ENCODE data around the gene CA10. TPM values are rescaled to one million over a fixed set of nuclear protein-coding genes. Genes with fewer than 3 reads are reported as not detected.

The CA10 gene
- total and polyA plus RNA-seq, 4 donors, result 30.0 to 130 (median 99.2) TPM

- H3K9me3 ChIP-seq (ENCODE audit: control insufficient read depth, insufficient read depth, low read length), result no peaks in the 10 kb centered on the region
- 20% methylated on average over 2 of the region's 6 CpGs for WGBS (ENCODE audit: insufficient coverage)
- H3K27ac ChIP-seq (ENCODE audit: low read depth, low read length), result no peak overlapping the region
- H3K4me3 ChIP-seq (ENCODE audit: low read depth, low read length), result no peak overlapping the region
- H3K27me3 ChIP-seq (ENCODE audit: control insufficient read depth, insufficient read depth, low read length), result no peaks in the 10 kb centered on the region
- H3K36me3 ChIP-seq (ENCODE audit: control insufficient read depth, insufficient read depth, low read length), result no peaks in the 10 kb centered on the region
- DNase-seq (ENCODE audit: low read depth in 4 of 6, low spot score in 6 of 6), result peak in 2 of 6 donors; percentile 24 to 38
- H3K4me1 ChIP-seq (ENCODE audit: control insufficient read depth, insufficient read depth, low read length), result peaks cover 5% of the 10 kb centered on the region
Measured at GRCh38 chr17:51595826-51596398, 562.6 kb downstream of the CA10 start.

DNA sequence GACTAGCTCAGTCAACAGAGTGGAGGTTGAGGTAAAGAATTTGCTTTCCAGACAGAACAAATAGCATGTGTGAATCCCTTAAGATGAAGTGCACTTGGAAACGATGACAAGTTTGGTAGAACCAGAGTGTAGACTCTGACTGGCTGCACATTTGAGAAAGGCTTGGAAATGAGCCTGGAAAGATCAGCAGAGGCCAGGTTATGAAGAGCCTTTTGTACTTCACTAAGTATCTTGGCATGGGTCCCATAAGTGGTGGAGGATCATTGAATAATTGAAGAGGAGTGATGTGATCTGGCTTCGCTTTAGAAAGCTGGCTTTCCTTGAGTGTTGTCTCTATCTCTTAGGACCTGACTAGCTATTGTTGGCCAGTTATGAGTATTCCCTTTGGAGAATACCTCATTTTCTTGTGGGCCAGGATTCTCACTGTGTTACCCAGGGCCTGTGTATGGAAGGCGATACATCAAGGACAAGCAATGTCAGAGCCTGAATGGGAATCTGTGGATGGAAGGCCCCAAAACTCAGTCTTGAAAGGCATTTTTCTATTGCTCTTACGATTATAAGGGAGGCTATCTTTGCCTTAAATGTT, 568.4 kb downstream of the CA10 start:
- Histone ChIP-seq H3K36me3 (ENCODE audit: control insufficient read depth, insufficient read depth, low read length) (no peaks in the 10 kb centered on the region), H3K27ac (ENCODE audit: low read depth, low read length) (no peak overlapping the region), H3K27me3 (ENCODE audit: control insufficient read depth, insufficient read depth, low read length) (no peaks in the 10 kb centered on the region), H3K4me1 (ENCODE audit: control insufficient read depth, insufficient read depth, low read length) (peaks cover under 1% of the 10 kb centered on the region), H3K9me3 (ENCODE audit: control insufficient read depth, insufficient read depth, low read length) (peaks cover 7% of the 10 kb centered on the region), H3K4me3 (ENCODE audit: low read depth, low read length) (no peak overlapping the region)
- 51% methylated on average over 3 of the region's 4 CpGs for WGBS (ENCODE audit: insufficient coverage)
- peak in 4 of 6 donors; percentile 15 to 74 (median 46) for DNase-seq (ENCODE audit: low read depth in 4 of 6, low spot score in 6 of 6)

GRCh38 chr17:51588063-51588462, 570.5 kb downstream of the CA10 start:
- H3K4me1 ChIP-seq (ENCODE audit: control insufficient read depth, insufficient read depth, low read length), result no peaks in the 10 kb centered on the region
- H3K9me3 ChIP-seq (ENCODE audit: control insufficient read depth, insufficient read depth, low read length), result peaks cover 7% of the 10 kb centered on the region
- no peak overlapping the region for H3K4me3 ChIP-seq (ENCODE audit: low read depth, low read length)
- no peak overlapping the region for H3K27ac ChIP-seq (ENCODE audit: low read depth, low read length)
- no peaks in the 10 kb centered on the region for H3K27me3 ChIP-seq (ENCODE audit: control insufficient read depth, insufficient read depth, low read length)
- 67% methylated on average over 1 of the region's 2 CpGs for WGBS (ENCODE audit: insufficient coverage)
- H3K36me3 ChIP-seq (ENCODE audit: control insufficient read depth, insufficient read depth, low read length), result no peaks in the 10 kb centered on the region
- DNase-seq (ENCODE audit: low read depth in 4 of 6, low spot score in 6 of 6), result no peak

- Histone ChIP-seq H3K27ac (ENCODE audit: low read depth, low read length) (no peak overlapping the region), H3K4me3 (ENCODE audit: low read depth, low read length) (no peak overlapping the region), H3K4me1 (ENCODE audit: control insufficient read depth, insufficient read depth, low read length) (no peaks in the 10 kb centered on the region), H3K36me3 (ENCODE audit: control insufficient read depth, insufficient read depth, low read length) (no peaks in the 10 kb centered on the region), H3K9me3 (ENCODE audit: control insufficient read depth, insufficient read depth, low read length) (peaks cover 7% of the 10 kb centered on the region), H3K27me3 (ENCODE audit: control insufficient read depth, insufficient read depth, low read length) (no peaks in the 10 kb centered on the region)
- no peak for DNase-seq (ENCODE audit: low read depth in 4 of 6, low spot score in 6 of 6)
- no CpG with 5 or more reads among the region's 2 CpGs for WGBS (ENCODE audit: insufficient coverage)
Measured at GRCh38 chr17:51587516-51587915, 571.0 kb downstream of the CA10 start.

- Histone ChIP-seq H3K36me3 (ENCODE audit: control insufficient read depth, insufficient read depth, low read length) (no peaks in the 10 kb centered on the region), H3K27me3 (ENCODE audit: control insufficient read depth, insufficient read depth, low read length) (no peaks in the 10 kb centered on the region), H3K4me1 (ENCODE audit: control insufficient read depth, insufficient read depth, low read length) (no peaks in the 10 kb centered on the region), H3K27ac (ENCODE audit: low read depth, low read length) (no peak overlapping the region), H3K4me3 (ENCODE audit: low read depth, low read length) (no peak overlapping the region), H3K9me3 (ENCODE audit: control insufficient read depth, insufficient read depth, low read length) (peaks cover 7% of the 10 kb centered on the region)
- WGBS (ENCODE audit: insufficient coverage), result 51% methylated on average over 4 of the region's 4 CpGs
- DNase-seq (ENCODE audit: low read depth in 4 of 6, low spot score in 6 of 6), result peak in 2 of 6 donors; percentile 27 to 58
Measured at GRCh38 chr17:51585514-51586104, 572.9 kb downstream of the CA10 start.

- Histone ChIP-seq H3K36me3 (ENCODE audit: control insufficient read depth, insufficient read depth, low read length) (no peaks in the 10 kb centered on the region), H3K9me3 (ENCODE audit: control insufficient read depth, insufficient read depth, low read length) (peaks cover 1% of the 10 kb centered on the region), H3K27me3 (ENCODE audit: control insufficient read depth, insufficient read depth, low read length) (no peaks in the 10 kb centered on the region), H3K4me1 (ENCODE audit: control insufficient read depth, insufficient read depth, low read length) (no peaks in the 10 kb centered on the region), H3K4me3 (ENCODE audit: low read depth, low read length) (no peak overlapping the region), H3K27ac (ENCODE audit: low read depth, low read length) (no peak overlapping the region)
- DNase-seq (ENCODE audit: low read depth in 4 of 6, low spot score in 6 of 6), result no peak
- WGBS (ENCODE audit: insufficient coverage), result 82% methylated on average over 1 of the region's 3 CpGs
Measured at GRCh38 chr17:51580869-51581268, 577.6 kb downstream of the CA10 start.
